Embryonic facial prominence (tissue), 1 donor: ENCODE measurements around the gene LMO7.

ENCODE experiments used
- DNase-seq: peaks from one replicate; pipeline ENCODE4 v3.0.0-alpha.2; 2016; ENCODE audit errors: extremely low spot score

Gene LMO7

GRCh38 chr13:75843991-75844390 is 207.9 kb downstream of the LMO7 start:
- no peak for DNase-seq

DNA sequence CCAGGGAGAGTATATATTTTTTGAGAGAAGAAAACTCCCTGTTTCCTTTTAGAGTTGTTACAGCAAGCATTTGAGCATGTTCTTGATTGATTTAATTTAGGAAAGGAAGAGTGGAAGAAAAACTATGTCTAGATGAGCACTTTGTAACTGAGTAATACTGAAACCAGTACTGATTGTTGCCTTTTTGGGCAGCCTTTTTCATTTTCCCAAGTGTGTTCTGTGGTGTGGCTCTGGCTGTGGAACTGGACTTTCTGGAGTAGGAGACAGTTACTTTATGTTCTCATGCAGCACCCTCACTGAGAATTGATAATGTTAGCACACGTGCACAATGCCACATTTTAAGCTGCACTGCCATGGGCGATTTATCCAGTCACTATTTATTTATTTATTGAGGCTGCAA is 211.5 kb downstream of the LMO7 start:
- DNase-seq: no peak

DNA sequence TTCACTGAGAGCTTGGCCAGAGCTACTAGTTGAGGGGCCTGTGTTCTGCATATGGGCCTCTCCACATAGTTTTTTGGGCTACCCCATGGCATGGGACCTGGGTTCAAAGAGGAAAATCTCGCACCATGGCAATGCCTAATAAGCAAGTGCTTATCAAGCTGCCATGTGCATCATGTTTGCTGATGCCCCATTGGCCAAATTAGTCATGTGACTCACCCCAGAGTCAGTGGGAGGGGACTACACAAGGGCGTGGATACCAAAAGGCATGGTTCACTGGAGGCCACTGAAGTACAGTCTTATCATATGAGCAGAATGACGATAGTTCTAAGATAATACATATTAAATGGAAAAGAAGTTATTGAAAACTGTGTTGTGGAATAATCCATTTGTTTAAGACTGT is 214.8 kb downstream of the LMO7 start:
- DNase-seq: no peak

- no peak for DNase-seq
Observed at GRCh38 chr13:75855216-75855615, 219.1 kb downstream of the LMO7 start.

DNA sequence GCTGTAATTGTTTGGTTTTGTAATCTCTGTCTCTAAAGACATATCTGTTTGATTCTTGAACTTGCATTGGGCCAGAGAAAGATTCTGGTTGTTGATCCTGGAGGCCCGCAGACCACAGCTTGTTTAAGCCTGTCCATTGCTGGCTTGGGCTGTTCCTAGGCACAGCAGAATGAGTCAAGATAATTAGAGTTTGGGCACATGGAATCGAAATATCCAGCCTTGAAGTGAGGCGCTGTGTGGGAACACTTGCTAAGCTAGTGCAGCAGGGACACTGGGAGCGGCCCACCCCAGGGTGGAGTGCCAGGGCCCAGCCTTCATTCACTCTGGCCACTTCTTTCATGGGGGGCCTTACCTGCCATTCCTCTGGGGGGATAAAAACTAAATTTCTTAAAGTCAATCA is 219.7 kb downstream of the LMO7 start:
- no peak for DNase-seq

DNA sequence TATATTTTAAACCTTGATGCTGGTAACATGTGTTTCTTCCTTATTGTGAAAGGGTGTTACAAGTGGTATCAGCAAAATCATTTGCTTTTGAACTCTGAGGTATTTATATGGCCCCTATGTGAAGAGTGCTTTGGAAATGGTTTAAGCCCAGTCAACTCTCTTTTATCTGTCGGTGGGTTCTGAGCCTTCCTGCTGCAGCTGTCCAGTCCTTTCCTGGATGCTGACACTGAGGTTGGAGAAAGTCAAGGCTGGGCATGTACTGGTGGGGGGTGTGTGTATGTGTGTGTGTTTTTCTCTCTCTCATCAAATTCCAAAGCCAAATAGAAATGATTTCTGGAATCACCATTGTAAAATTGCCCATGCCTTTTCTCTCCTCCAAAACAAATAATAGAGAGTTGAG is 221.2 kb downstream of the LMO7 start:
- no peak for DNase-seq

GRCh38 chr13:75860935-75861334 is 224.8 kb downstream of the LMO7 start:
- no peak for DNase-seq

DNA sequence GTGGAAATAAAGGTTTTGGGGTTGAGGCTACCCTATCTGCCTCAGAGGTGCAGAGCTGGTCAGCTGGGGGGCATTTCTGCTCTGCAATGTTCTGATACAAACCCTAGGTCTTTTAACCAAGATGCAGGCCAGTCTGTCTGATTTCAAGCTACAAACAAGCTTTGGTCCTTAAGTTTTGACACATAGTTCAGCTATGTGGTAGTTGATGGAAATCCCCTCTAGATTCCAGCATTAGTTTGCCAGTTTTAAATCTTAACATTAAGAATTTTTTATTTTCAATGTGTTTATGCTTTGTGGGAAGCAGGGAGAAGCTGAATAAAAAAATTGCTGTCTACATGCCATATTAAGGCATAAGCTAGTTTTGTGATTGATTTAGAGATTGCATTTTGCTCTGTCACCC is 225.7 kb downstream of the LMO7 start:
- no peak for DNase-seq

GRCh38 chr13:75864718-75865117 is 228.6 kb downstream of the LMO7 start:
- no peak for DNase-seq

GRCh38 chr13:75867379-75868117 is 231.4 kb downstream of the LMO7 start:
- no peak for DNase-seq

GRCh38 chr13:75869981-75870380 is 233.9 kb downstream of the LMO7 start:
- DNase-seq: no peak

DNA sequence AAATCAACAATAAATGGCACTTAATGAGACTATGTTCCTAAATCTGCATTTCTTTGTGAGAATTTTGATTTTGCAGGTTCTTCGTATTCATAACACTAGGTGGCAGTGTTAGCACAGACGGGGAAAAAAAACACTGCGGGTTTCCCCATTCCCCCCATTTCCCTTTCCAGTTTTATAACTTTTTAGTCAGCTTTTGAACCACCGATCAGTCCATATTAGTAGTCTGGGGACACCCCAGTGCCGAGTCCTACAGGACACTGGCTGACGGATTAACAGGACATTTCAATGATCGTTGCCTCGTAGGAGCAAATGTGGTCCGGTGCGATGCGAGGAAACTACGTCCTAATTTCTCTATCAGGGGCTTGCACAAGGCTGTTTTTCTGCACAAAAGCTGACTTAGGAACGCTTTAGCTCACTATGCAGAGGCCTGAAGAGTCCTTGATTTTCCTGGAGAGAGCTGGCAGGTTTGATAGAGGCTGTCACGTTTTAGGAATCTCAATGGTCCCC is 234.3 kb downstream of the LMO7 start:
- DNase-seq: no peak

- no peak for DNase-seq
Observed at GRCh38 chr13:75871059-75871458, 234.9 kb downstream of the LMO7 start.

DNA sequence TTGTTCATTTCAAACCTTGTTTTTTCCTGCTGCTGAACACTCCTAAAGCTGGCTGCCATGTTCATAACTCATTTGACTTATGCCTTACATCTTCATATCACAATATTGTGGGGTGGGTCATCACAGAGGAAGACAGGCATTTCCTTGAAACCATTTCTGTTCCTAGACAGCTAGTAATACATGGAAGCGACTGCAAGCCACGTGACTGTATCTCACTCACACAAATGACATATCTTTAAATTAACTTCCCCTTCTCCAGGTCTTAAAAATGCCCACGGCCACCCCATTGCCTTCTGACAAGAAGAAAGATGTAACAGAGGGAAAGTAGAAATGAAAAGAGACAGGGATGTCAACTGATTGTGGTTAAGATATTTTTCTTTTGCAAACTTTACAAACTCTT is 236.8 kb downstream of the LMO7 start:
- no peak for DNase-seq

DNA sequence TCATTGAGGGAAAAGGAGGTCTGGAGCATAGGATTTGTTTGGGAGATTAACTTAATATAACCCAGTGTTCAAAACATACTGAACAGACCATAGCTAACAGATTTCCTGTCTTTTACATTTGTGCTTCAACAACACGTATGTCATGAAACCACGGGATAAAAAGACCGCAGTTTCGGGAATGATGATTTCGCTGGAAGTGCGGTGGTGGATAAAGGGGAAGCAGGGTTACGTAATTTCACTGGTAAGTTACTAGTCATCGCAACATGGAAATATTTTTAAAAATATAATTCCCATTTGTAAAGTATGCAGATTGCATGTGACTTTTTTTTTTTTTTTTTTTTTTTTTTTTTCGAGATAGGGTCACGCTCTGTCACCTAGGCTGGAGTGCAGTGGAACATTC is 237.4 kb downstream of the LMO7 start:
- no peak for DNase-seq

- no peak for DNase-seq
Observed at GRCh38 chr13:75875450-75875849, 239.3 kb downstream of the LMO7 start.

DNA sequence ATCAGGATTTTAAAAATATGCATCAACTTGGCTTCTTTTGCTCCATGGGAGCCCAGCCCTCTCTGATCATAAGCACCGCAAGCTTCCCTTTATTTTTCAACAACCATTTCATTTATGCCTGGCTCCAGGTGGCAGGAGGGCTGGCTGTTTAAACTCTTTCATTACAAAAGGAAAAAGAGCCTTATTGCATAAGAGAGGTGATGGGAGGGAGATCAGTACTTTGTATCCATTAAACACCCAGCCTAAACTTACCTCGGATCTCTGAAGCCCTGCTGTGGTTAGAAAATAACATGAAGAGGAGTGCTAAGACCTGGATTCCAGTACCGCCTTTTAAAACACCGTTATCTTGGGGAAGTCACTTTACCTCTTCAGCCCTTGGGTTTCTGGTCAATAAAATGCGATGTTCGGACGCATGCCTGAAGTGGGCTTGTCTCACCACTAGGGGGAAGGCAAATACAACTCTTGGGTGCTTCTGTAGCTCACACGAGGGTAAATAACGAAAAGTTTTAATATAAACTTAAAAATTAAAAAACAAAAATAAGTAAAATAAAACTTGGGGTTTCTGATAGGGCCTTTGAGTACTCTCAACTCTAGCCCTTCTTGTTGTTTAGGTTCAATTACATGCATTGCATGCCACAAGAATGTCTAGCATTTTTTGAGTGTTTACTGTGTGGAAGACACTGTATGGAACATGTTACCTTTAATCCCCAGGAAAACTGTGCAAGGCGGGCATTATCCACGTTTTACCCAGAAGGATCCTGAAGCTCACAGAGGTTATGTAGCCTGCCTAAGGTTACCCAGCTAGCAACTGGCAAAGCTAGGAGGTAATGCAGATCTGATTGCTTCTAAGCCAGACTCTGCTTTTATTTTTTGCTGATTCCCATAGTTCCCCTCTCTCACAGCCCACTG is 240.3 kb downstream of the LMO7 start:
- DNase-seq: peak; percentile 46

- no peak for DNase-seq
Observed at GRCh38 chr13:75877071-75877470, 240.9 kb downstream of the LMO7 start.

DNA sequence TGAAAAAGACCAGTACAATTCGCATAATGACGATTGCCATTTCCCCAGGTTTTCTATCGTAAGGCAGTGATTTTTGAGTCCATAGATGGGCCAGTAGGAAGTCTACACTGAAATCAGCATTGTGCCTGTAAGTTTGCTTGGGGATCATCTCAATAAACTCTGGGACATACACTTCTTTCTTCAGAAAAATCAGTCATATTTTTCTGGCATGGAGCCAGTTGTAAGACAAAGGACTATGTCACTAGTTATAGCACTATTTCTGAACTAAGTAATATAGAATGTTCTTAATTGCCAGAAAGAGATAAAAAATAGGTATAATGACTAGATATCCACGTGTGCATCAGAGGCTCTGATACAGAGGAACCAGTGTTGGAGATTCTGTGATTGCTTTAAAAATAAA is 243.5 kb downstream of the LMO7 start:
- DNase-seq: no peak

- DNase-seq: no peak
Observed at GRCh38 chr13:75881109-75881775, 245.1 kb downstream of the LMO7 start.

GRCh38 chr13:75882261-75882660 is 246.1 kb downstream of the LMO7 start:
- DNase-seq: no peak

DNA sequence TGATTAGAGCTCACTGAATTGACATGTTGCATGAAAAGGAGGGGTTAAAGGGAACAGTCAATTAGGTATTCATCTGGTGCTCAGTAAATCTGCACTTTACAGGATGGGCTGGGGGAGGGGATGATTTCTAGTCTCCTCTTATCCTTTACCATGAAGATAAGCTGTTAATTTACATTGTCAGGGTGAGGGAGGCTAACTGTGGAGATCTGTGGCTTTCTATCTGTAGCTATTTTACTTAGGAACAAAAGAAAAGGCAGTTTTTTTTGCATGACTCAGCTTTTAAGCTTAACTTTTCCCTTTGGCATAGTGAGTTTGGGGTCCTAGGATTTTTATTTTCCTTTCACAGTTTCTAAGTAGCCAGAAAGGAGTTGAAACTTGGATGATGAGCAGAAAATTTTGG is 253.3 kb downstream of the LMO7 start:
- no peak for DNase-seq
